COLO668 (cell line): ENCODE data around the gene ATPAF1.

Experiments
- DNase-seq: peaks from one replicate; lab custom pipeline; 2025; ENCODE audit not compliant: unreplicated experiment; lab: John Stamatoyannopoulos, UW

ATPAF1 gene

GRCh38 chr1:46596036-46596435 lies 72.1 kb downstream of the ATPAF1 start:
- no peak for DNase-seq

GRCh38 chr1:46595127-46595526 lies 73.0 kb downstream of the ATPAF1 start:
- DNase-seq: no peak

GRCh38 chr1:46594063-46594462 lies 74.1 kb downstream of the ATPAF1 start:
- no peak for DNase-seq

GRCh38 chr1:46592823-46593222 lies 75.3 kb downstream of the ATPAF1 start:
- DNase-seq: no peak

- DNase-seq: no peak
Measured at GRCh38 chr1:46589529-46589928, 78.6 kb downstream of the ATPAF1 start.

- no peak for DNase-seq
Measured at GRCh38 chr1:46587069-46587468, 81.1 kb downstream of the ATPAF1 start.

- DNase-seq: no peak
Measured at GRCh38 chr1:46585312-46585938, 82.7 kb downstream of the ATPAF1 start.

- no peak for DNase-seq
Measured at GRCh38 chr1:46583494-46583893, 84.7 kb downstream of the ATPAF1 start.

- DNase-seq: no peak
Measured at GRCh38 chr1:46582972-46583371, 85.2 kb downstream of the ATPAF1 start.
